Activated T-cell treated with anti-CD3 and anti-CD28 coated beads, Interleukin-2, amount 50 U/mL, for 72 hours (primary cell): ENCODE data around the gene MPDU1. TPM values are rescaled to one million over a fixed set of nuclear protein-coding genes. Genes with fewer than 3 reads are reported as not detected.
A peak's percentile ranks its signal among the peaks of the same experiment; 100 is the strongest.
"Not testable (repeated sequence)": the region's sequence is repeated elsewhere in the genome, so short reads cannot be mapped to it uniquely, and the experiment has no call there.

Experiments
- ATAC-seq, 2 donors: fragments of 150-1000 bp; cut with Tn5 transposase; replicated peaks in 1 of 2; 2 replicates each; pipeline ENCODE4 v1.10.0; 2021; ENCODE audit warnings: moderate library complexity in 2 of 2, mild to moderate bottlenecking in 1 of 2
- DNase-seq, 2 donors: peaks; one replicate each; pipeline ENCODE4 v3.0.0; 2021 to 2022; ENCODE audit warnings: mixed read lengths in 1 of 2
- H3K27ac Mint-ChIP-seq: one replicate; pipeline ENCODE4 v1.8.0; 2022; ENCODE audit warnings: mild to moderate bottlenecking, moderate library complexity, mixed read lengths
- H3K27me3 Mint-ChIP-seq: one replicate; pipeline ENCODE4 v1.8.0; 2022; ENCODE audit warnings: low read depth, mixed read lengths
- H3K36me3 Mint-ChIP-seq, 2 donors: one replicate each; pipeline ENCODE4 v1.8.0; 2022; ENCODE audit warnings: mixed read lengths in 2 of 2, mild to moderate bottlenecking in 1 of 2; ENCODE audit not compliant: insufficient read depth in 2 of 2
- H3K4me1 Mint-ChIP-seq: one replicate; pipeline ENCODE4 v1.8.0; 2022; ENCODE audit warnings: low read depth, mixed read lengths
- H3K4me3 Mint-ChIP-seq, 2 donors: one replicate each; pipeline ENCODE4 v1.8.0; 2022; ENCODE audit warnings: mild to moderate bottlenecking in 2 of 2, mixed read lengths in 2 of 2, moderate library complexity in 2 of 2
- H3K9me3 Mint-ChIP-seq, 2 donors: one replicate each; pipeline ENCODE4 v1.8.0; 2022; ENCODE audit warnings: mixed read lengths in 2 of 2
- total RNA-seq, 2 donors: library from RNA; stranded (reverse); gene quantifications; one replicate each; pipeline ENCODE4 v1.2.3, GENCODE V29; 2022

Gene MPDU1
- total RNA-seq, 2 donors from 2014 or later = 44.0 to 51.9 TPM

DNA sequence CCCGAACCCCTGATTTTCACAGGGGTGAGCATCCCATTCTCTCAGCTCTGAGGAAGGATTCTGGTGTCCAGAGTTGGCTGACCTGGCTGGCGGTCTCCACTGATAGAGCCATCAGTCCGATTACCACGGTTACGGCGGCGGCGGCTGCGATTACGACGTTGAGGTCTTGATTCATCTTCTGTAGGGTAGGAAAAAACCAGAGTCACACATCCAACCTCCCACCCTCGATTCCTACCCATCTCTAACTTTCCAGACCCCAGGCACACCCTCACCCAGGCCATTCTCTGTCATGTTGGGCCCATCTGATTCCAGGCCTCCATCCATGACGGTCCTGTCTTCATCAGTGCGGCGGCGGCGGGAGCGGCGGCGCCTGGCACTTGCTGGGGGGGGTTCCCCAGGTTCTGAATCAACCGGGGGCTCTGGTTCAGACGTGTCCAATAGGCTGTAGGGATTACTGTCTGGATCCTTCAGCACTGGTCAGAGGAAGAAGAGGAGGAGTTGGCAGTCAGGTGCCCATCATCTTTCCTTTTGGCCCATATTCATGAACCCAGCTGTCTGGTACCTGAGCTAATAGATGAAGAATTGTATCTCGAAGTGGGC lies 8.9 kb downstream of the MPDU1 start:
- DNase-seq = no peak
- H3K4me1 Mint-ChIP-seq = no peaks in the 10 kb centered on the region
- no peak overlapping the region for H3K4me3 Mint-ChIP-seq
- peaks cover 2 to 18% of the 10 kb centered on the region in 2 donors for H3K36me3 Mint-ChIP-seq
- H3K27me3 Mint-ChIP-seq = no peaks in the 10 kb centered on the region
- ATAC-seq = no peak
- no peak overlapping the region for H3K27ac Mint-ChIP-seq
- H3K9me3 Mint-ChIP-seq = no peaks in the 10 kb centered on the region

DNA sequence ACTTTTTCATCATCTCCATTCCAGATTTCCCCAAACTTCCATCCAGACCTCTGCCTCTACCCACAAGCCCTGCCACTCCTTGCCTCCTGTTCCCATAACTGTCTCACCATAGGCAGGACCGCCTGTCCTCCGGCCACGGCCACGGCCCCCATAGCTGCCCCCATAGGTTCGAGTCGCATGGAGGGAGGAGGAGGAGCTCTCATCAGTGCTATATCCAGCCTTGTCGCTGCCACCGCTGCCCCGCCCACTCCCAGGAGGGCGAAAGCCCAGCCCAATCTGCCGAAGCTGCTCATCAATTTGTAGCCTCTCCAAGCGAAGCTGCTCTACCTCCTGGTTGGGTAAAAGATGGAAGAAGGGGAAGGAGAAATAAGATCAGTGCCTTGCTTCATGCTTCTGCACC lies 9.6 kb downstream of the MPDU1 start:
- Mint-ChIP-seq H3K4me3 (no peak overlapping the region), H3K27me3 (no peaks in the 10 kb centered on the region), H3K4me1 (no peaks in the 10 kb centered on the region), H3K27ac (no peak overlapping the region), H3K9me3 (no peaks in the 10 kb centered on the region), H3K36me3 (peaks cover 2 to 19% of the 10 kb centered on the region in 2 donors)
- no peak for DNase-seq
- no peak for ATAC-seq

DNA sequence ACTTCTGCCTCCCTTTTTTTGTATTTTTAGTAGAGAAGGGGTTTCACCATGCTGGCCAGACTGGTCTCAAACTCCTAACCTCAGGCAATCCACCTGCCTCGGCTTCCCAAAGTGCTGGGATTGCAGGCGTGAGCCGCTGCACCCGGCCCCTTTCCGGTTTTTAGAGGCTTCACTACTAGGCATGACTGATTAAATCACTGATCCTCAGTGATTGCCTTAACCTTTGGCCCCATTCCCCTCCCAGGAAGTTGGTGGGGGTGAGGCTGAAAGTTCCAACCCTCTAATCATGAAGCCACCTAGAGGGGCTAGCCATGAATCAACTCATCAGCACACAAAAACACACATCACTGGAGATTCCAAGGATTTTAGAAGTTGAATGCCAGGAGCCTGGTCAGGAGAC lies 13.9 kb downstream of the MPDU1 start:
- not testable (repeated sequence) for H3K4me1 Mint-ChIP-seq, DNase-seq, H3K27ac Mint-ChIP-seq, H3K27me3 Mint-ChIP-seq, ATAC-seq, H3K4me3 Mint-ChIP-seq, H3K9me3 Mint-ChIP-seq
- peaks cover 7 to 41% of the 10 kb centered on the region in 2 donors for H3K36me3 Mint-ChIP-seq

DNA sequence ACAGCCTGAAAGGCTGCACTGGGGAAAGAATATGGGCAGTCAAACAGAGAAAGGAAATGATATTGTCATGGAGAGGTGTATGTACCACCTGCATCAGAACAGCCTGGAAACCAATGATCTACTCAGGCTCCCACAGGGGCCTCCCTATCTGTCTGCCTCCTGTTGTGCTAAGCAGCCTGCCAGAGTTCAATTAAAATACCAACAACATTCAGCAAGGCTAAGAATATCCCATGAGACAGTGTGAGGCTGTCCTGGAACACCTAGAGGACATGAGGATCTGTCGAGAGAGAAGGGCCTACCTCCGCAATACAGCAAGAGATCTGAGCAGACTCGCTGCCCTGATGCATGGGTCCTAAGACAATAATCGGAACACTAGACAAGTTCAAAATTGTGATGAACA lies 22.6 kb downstream of the MPDU1 start:
- no peaks in the 10 kb centered on the region for H3K9me3 Mint-ChIP-seq
- DNase-seq (no peak), ATAC-seq (no peak)
- H3K27me3 Mint-ChIP-seq = no peaks in the 10 kb centered on the region
- no peak overlapping the region for H3K4me3 Mint-ChIP-seq
- peaks cover 6 to 27% of the 10 kb centered on the region in 2 donors for H3K36me3 Mint-ChIP-seq
- peaks cover 17% of the 10 kb centered on the region for H3K4me1 Mint-ChIP-seq
- no peak overlapping the region for H3K27ac Mint-ChIP-seq

DNA sequence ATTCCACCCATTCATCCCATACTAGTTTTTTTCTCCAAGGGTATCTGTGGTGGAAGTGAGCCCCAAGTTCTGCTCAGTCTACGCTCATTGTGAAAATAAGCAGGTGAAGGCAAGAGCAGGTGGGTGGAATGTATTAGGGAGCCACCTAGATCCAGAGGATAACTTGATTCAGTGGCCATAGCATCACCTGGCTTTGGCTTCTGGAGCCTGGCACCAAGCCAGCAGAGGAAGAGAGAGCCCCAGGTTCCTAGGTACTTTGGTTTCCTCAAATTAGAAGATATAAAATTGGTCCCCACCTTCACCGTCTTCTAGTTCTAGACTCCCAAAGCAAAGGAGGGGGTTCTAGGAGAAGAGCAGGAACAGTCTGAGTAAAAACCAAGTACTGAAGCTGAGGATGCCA lies 27.0 kb downstream of the MPDU1 start:
- Mint-ChIP-seq H3K27me3 (no peaks in the 10 kb centered on the region), H3K4me1 (peaks cover 43% of the 10 kb centered on the region), H3K27ac (no peak overlapping the region), H3K36me3 (peaks cover 5 to 18% of the 10 kb centered on the region in 2 donors), H3K4me3 (no peak overlapping the region), H3K9me3 (no peaks in the 10 kb centered on the region)
- DNase-seq (no peak), ATAC-seq (no peak)

DNA sequence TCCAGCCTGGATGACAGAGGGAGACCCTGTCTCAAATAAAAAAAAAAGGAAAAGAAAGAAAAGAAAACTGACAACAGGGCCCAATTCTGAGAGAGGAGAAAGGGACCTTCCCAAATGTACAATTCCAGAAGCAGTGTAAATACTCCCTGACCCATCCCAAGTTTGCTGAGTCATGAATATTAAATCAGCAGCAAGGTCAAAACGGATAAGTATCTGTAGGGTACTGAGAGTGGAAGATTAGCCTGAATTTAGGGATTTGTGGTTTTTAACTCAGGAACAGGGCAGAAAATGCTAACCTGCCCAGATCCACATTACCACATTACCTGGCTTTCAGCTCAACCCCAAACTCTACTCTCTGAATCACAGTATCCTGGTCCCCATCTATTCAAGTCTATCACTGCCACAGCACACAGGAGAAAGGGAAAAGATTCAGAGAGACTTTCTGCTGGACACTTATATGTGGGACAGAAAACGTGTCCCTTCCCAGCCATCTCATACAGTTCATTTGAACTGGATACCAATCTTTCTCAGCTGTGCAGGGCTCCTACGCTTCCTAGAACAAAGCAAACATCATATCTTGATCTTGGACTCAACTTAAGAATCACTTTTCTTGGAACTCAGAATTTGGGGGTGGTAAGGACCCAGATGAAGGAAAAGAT lies 28.1 kb downstream of the MPDU1 start:
- H3K27ac Mint-ChIP-seq = peak overlapping the region; percentile 15
- no peaks in the 10 kb centered on the region for H3K27me3 Mint-ChIP-seq
- DNase-seq (no peak), ATAC-seq (no peak)
- H3K9me3 Mint-ChIP-seq = no peaks in the 10 kb centered on the region
- peaks cover 37% of the 10 kb centered on the region for H3K4me1 Mint-ChIP-seq
- peak overlapping the region; percentile 61 to 71 for H3K4me3 Mint-ChIP-seq
- H3K36me3 Mint-ChIP-seq = peaks cover 5 to 15% of the 10 kb centered on the region in 2 donors

DNA sequence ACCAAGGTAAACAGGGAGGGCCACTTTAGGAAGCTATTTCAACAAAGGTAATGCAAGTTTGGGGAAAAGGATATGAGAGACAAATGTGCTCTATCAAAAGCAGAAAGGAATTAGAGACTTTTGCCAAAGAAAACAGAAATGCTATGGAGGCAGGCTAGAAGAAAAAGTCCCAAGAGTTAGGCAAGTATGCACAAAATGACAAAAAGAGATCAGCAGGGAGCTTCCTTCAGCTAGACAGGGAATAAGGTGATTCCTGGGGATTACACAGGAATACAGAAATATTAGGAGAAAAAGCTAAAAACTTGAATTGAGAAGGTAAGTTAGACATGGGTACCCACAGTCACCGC lies 28.6 kb downstream of the MPDU1 start:
- Mint-ChIP-seq H3K9me3 (no peaks in the 10 kb centered on the region), H3K4me1 (peaks cover 37% of the 10 kb centered on the region), H3K36me3 (peaks cover 5 to 15% of the 10 kb centered on the region in 2 donors), H3K4me3 (peak overlapping the region; percentile 61 to 71), H3K27me3 (no peaks in the 10 kb centered on the region), H3K27ac (peak overlapping the region; percentile 15)
- ATAC-seq = no peak
- no peak for DNase-seq

DNA sequence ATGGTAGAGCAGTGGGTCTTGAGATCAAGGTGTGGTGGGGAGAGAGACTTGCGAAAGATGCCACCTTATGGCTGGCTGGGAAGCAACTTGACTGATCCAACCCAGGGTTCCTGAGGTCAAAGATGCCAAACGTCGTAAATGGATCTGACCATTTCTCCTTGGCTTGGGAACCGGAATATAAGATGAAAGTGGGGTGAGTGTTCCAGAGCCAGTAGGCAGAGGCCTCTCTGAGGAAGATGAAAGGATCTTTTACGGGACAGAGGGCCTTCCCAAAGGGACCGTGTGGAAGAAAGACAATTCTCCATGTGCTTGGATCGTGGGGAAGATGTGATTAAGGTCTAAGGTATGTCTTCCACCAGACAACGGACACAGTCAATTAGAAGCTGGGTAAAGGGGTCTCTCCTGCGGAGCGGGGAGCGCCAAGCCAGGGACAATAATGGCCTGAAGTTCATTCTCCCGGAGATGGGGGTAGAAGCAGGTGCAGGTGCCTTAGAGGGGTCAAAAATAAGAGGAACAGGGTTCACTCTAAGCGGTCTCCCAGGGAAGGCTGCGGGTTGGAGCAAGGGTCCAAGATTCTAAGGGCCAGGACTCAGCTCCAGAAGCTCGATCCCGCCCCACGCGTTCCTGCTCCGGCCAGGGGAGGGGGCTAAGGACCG lies 30.2 kb downstream of the MPDU1 start:
- DNase-seq (no peak), ATAC-seq (no peak)
- Mint-ChIP-seq H3K27ac (peak overlapping the region; percentile 70), H3K9me3 (no peaks in the 10 kb centered on the region), H3K4me1 (peaks cover 37% of the 10 kb centered on the region), H3K4me3 (peak overlapping the region; percentile 90 to 97), H3K27me3 (no peaks in the 10 kb centered on the region), H3K36me3 (peaks cover 5 to 15% of the 10 kb centered on the region in 2 donors)

DNA sequence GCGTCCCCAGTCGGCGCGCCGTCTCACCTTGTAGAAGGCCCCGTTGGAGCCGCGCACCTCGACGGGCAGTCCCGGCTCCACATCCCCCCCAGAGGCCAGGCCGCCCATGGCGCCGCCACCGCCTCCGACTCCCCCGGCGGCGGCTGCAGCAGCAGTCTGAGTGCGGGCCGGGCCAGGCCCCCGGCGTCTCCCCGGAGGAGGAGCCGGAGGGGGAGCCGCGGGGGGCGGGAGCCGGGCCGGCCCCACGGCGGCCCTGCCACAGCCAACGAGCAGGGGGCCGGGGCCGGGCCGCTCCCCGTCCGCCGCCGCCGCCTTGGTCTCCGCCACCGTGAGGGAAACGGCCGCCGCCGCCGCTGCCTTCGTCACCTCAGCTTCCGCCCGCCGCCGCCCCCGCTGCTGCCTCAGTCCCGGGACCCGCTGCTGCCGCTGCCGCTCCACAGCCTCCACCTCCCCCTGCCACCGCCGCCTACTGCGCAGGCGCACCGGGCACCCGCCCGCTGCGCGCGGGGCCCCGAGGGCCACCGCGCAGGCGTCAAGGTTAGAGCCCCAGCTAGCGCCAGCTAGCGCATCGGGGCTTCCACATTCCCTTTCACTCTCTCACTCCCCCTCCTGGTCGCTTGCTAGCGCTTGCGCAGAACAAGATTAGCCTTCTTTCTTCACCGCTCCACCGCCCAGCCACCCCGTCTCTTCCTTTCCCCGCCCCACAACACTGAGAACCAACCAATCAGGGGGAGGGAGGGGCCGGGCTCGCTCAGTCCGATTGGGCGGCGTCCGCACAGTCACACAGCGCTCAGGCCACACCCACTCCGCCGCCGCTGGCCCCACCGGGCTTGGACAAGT lies 31.0 kb downstream of the MPDU1 start, which contains the start of gene FXR2:
Gene FXR2 (minus strand): TSS at position 473 of the 840 bp plus-strand sequence. CDS start 365 bp downstream, at position 108.
- peak; percentile 94 for ATAC-seq

DNA sequence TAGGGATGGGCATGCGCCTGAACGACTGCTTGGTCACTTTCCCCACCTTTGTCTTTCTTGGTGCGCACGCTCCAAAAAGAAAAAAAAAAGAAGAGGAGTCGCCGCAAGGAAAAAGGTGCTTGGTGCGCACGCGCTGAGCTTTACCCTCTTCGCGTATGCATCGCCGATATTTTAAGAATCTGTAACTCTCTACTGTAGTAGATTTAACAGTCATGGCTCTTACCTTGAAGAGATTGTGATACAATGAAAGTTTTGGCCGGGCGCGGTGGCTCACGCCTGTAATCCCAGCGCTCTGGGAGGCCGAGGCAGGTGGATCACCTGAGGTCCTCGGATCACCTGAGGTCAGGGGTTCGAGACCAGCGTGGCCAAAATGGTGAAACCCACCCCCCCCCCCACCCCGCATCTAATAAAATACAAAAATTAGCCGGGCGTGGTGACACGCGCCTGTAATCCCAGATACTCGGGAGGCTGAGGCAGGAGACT lies 31.7 kb downstream of the MPDU1 start:
- Mint-ChIP-seq H3K36me3 (peaks cover 5 to 15% of the 10 kb centered on the region in 2 donors), H3K27ac (peak overlapping the region; percentile 81), H3K27me3 (no peaks in the 10 kb centered on the region), H3K4me1 (peaks cover 36% of the 10 kb centered on the region), H3K9me3 (no peaks in the 10 kb centered on the region), H3K4me3 (peak overlapping the region; percentile 75 to 92)
- no peak for ATAC-seq
- no peak for DNase-seq

More for the DNA sequence above, 31.0 kb downstream of the MPDU1 start, which contains the start of gene FXR2:
- no peaks in the 10 kb centered on the region for H3K9me3 Mint-ChIP-seq
- peak; percentile 98 for DNase-seq
- peaks cover 5 to 15% of the 10 kb centered on the region in 2 donors for H3K36me3 Mint-ChIP-seq
- peak within 1 kb of the TSS; percentile 81 for H3K27ac Mint-ChIP-seq
- H3K27me3 Mint-ChIP-seq = no peaks in the 10 kb centered on the region
- H3K4me1 Mint-ChIP-seq = peaks cover 37% of the 10 kb centered on the region
- H3K4me3 Mint-ChIP-seq = peak within 1 kb of the TSS; percentile 92 to 97

DNA sequence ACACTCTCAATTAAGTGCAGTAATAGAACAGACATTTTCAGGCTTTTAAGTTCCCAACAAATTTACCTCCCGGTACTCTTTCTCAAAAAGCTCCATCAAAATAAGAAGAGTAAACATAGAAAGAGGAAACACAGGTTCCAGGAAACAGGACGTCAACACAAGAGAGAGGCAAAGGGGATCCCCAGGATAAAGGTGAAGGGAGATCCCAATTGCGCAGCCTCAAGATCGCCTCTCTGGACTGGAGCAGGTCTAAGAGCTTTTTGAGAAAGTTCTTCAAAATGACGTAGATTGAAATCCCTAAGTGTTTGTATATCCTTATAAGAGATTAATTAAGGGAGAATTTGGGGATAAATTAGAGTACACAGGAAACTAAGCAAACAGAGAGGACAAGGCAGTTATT lies 35.0 kb downstream of the MPDU1 start:
- no peaks in the 10 kb centered on the region for H3K9me3 Mint-ChIP-seq
- no peak overlapping the region for H3K4me3 Mint-ChIP-seq
- peaks cover 3% of the 10 kb centered on the region for H3K4me1 Mint-ChIP-seq
- ATAC-seq (no peak), DNase-seq (no peak)
- no peak overlapping the region for H3K27ac Mint-ChIP-seq
- H3K36me3 Mint-ChIP-seq = peaks cover 2% of the 10 kb centered on the region in 2 donors
- H3K27me3 Mint-ChIP-seq = no peaks in the 10 kb centered on the region

DNA sequence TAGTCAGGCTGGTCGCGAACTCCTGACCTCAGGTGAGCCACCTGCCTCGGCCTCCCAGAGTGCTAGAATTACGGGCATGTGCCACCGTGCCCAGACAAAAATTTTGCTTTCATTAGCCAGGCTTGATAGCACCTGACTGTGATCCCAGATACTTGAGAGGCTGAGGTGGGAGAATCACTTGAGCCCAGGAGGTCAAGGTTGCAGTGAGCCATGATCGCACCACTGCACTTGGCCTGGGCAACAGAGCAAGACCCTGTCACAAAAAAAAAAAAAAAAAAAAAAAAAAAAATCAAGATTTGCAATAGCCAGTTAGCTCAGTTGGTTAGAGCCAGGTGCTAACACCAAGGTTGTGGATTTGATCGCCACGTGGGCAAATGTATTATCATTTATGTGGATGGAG lies 37.2 kb downstream of the MPDU1 start:
- DNase-seq = no peak
- ATAC-seq = no peak
- H3K27ac Mint-ChIP-seq = no peak overlapping the region
- no peaks in the 10 kb centered on the region for H3K27me3 Mint-ChIP-seq
- H3K4me3 Mint-ChIP-seq = no peak overlapping the region
- H3K9me3 Mint-ChIP-seq = no peaks in the 10 kb centered on the region
- no peaks in the 10 kb centered on the region for H3K36me3 Mint-ChIP-seq
- no peaks in the 10 kb centered on the region for H3K4me1 Mint-ChIP-seq

DNA sequence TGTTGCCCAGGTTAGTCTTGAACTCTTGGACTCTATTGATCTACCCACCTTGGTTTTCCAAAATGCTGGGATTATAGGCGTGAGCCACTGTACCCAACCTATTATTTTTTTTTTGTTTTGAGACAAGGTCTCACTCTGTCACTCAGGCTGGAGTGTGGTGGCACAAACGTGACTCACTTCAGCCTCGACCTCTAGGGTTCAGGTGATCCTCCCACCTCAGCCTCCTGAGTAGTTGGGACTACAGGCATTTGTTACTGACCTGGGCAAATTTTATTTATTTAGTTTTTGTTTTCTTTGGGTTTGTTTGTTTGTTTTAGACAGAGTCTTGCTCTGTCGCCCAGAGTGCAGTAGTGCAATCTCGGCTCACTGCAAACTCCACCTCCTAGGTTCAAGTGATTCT lies 40.0 kb downstream of the MPDU1 start:
- ATAC-seq = no peak
- no peak overlapping the region for H3K27ac Mint-ChIP-seq
- H3K27me3 Mint-ChIP-seq = no peaks in the 10 kb centered on the region
- no peak for DNase-seq
- H3K4me3 Mint-ChIP-seq = no peak overlapping the region
- peaks cover 0 to 1% of the 10 kb centered on the region in 2 donors for H3K36me3 Mint-ChIP-seq
- no peaks in the 10 kb centered on the region for H3K9me3 Mint-ChIP-seq
- H3K4me1 Mint-ChIP-seq = peaks cover 11% of the 10 kb centered on the region
